ENCODE measurements around the gene SYMPK.

DNA sequence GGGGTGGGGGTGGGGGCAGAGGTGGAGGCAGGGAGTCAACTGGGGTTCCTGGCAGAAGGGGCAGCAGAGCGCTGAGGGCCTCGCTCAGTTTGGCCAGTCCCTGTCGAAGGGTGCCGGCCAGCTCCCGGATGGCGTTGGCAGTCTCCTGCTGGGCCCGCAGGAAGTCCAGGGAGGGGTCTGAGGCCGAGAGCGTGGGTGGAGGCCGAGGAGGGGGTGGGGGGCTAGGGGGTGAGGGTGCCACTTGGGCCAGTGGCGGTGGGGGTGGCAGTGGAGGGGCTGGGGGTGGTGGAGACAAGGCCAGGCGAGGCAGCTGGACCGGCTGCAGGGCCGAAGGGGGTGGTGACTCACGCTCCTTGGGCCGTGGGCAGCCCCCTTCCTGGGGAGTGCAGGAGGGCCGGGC, 27.9 kb upstream of the SYMPK start:
- TF ChIP-seq, protein P1, sequence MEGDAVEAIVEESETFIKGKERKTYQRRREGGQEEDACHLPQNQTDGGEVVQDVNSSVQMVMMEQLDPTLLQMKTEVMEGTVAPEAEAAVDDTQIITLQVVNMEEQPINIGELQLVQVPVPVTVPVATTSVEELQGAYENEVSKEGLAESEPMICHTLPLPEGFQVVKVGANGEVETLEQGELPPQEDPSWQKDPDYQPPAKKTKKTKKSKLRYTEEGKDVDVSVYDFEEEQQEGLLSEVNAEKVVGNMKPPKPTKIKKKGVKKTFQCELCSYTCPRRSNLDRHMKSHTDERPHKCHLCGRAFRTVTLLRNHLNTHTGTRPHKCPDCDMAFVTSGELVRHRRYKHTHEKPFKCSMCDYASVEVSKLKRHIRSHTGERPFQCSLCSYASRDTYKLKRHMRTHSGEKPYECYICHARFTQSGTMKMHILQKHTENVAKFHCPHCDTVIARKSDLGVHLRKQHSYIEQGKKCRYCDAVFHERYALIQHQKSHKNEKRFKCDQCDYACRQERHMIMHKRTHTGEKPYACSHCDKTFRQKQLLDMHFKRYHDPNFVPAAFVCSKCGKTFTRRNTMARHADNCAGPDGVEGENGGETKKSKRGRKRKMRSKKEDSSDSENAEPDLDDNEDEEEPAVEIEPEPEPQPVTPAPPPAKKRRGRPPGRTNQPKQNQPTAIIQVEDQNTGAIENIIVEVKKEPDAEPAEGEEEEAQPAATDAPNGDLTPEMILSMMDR (IDR thresholded peaks at IDR 0.05): no peak
- TF ChIP-seq POLR2A (IDR thresholded peaks at IDR 0.05) (no peak), EP300 (IDR thresholded peaks at IDR 0.05) (no peak)

Measured in ovary (tissue), 3 donors.